Type B pancreatic cell (in vitro differentiated cells): ENCODE data around the gene RARRES2. TPM values are rescaled to one million over a fixed set of nuclear protein-coding genes. Genes with fewer than 3 reads are reported as not detected.

Experiments
- DNase-seq: peaks from one replicate; pipeline ENCODE4 v3.0.0; 2021; ENCODE audit warnings: mixed read lengths; ENCODE audit not compliant: unreplicated experiment; ENCODE audit errors: extremely low spot score
- H3K27ac Mint-ChIP-seq: 2 replicates; pipeline ENCODE4 v1.8.0; 2021; ENCODE audit warnings: mild to moderate bottlenecking, mixed read lengths
- H3K27me3 Mint-ChIP-seq: 2 replicates; pipeline ENCODE4 v1.8.0; 2021; ENCODE audit warnings: mixed read lengths
- H3K36me3 Mint-ChIP-seq: 2 replicates; pipeline ENCODE4 v1.8.0; 2021; ENCODE audit warnings: mixed read lengths
- H3K4me1 Mint-ChIP-seq: one replicate; pipeline ENCODE4 v1.8.0; 2021; ENCODE audit warnings: mixed read lengths; ENCODE audit not compliant: unreplicated experiment
- H3K4me3 Mint-ChIP-seq: 2 replicates; pipeline ENCODE4 v1.8.0; 2021; ENCODE audit warnings: mild to moderate bottlenecking, mixed read lengths
- H3K9me3 Mint-ChIP-seq: 2 replicates; pipeline ENCODE4 v1.8.0; 2021; ENCODE audit warnings: mixed read lengths
- CTCF ChIP-seq: fragments of 200-600 bp; sonication (generic); conservative IDR thresholded peaks from 2 replicates; pipeline ENCODE4 v1.5.0; 2021; ENCODE audit warnings: antibody characterized with exemption, mild to moderate bottlenecking
- total RNA-seq: library from RNA; stranded (reverse); gene quantifications from 2 replicates; pipeline ENCODE4 v1.2.1, GENCODE V29; 2021; ENCODE audit warnings: low replicate concordance

The RARRES2 gene
- total RNA-seq, 1 donor from 2014 or later = 109 TPM

- Mint-ChIP-seq H3K27me3 (no peaks in the 10 kb centered on the region), H3K4me1 (peaks cover 13% of the 10 kb centered on the region), H3K27ac (no peak overlapping the region), H3K36me3 (no peaks in the 10 kb centered on the region), H3K9me3 (no peaks in the 10 kb centered on the region), H3K4me3 (no peak overlapping the region)
- no peak for DNase-seq
- TF ChIP-seq CTCF = no peak
Measured at GRCh38 chr7:150355666-150356059, 14.2 kb upstream of the RARRES2 start.

GRCh38 chr7:150351587-150352194 is 10.3 kb upstream of the RARRES2 start:
- DNase-seq = no peak
- Mint-ChIP-seq H3K9me3 (no peaks in the 10 kb centered on the region), H3K27me3 (peaks cover under 1% of the 10 kb centered on the region), H3K27ac (no peak overlapping the region), H3K36me3 (no peaks in the 10 kb centered on the region), H3K4me1 (peaks cover 14% of the 10 kb centered on the region), H3K4me3 (no peak overlapping the region)
- no peak for TF ChIP-seq CTCF

- peaks cover 11% of the 10 kb centered on the region for H3K4me1 Mint-ChIP-seq
- H3K36me3 Mint-ChIP-seq = no peaks in the 10 kb centered on the region
- no peak overlapping the region for H3K4me3 Mint-ChIP-seq
- no peak for TF ChIP-seq CTCF
- H3K27me3 Mint-ChIP-seq = peaks cover 16% of the 10 kb centered on the region
- H3K27ac Mint-ChIP-seq = no peak overlapping the region
- H3K9me3 Mint-ChIP-seq = no peaks in the 10 kb centered on the region
- DNase-seq = no peak
Measured at GRCh38 chr7:150346922-150347321, 5.5 kb upstream of the RARRES2 start.

GRCh38 chr7:150345012-150345411 is 3.6 kb upstream of the RARRES2 start:
- no peak for DNase-seq
- Mint-ChIP-seq H3K4me3 (no peak overlapping the region), H3K36me3 (no peaks in the 10 kb centered on the region), H3K27ac (no peak overlapping the region), H3K27me3 (peaks cover 20% of the 10 kb centered on the region), H3K9me3 (no peaks in the 10 kb centered on the region), H3K4me1 (peaks cover 17% of the 10 kb centered on the region)
- no peak for TF ChIP-seq CTCF

- no peak for DNase-seq
- H3K36me3 Mint-ChIP-seq = no peaks in the 10 kb centered on the region
- no peaks in the 10 kb centered on the region for H3K9me3 Mint-ChIP-seq
- H3K4me3 Mint-ChIP-seq = no peak overlapping the region
- H3K4me1 Mint-ChIP-seq = peaks cover 21% of the 10 kb centered on the region
- TF ChIP-seq CTCF = no peak
- peaks cover 20% of the 10 kb centered on the region for H3K27me3 Mint-ChIP-seq
- H3K27ac Mint-ChIP-seq = no peak overlapping the region
Measured at GRCh38 chr7:150344299-150344698, 2.9 kb upstream of the RARRES2 start.

- Mint-ChIP-seq H3K36me3 (no peaks in the 10 kb centered on the region), H3K9me3 (no peaks in the 10 kb centered on the region), H3K27me3 (peaks cover 20% of the 10 kb centered on the region), H3K4me3 (peak overlapping the region; percentile 60), H3K4me1 (peaks cover 28% of the 10 kb centered on the region), H3K27ac (no peak overlapping the region)
- DNase-seq = no peak
- TF ChIP-seq CTCF = no peak
Measured at GRCh38 chr7:150343225-150343624, 1.8 kb upstream of the RARRES2 start.
